ENCODE data around the gene HAUS2. TPM values are rescaled to one million over a fixed set of nuclear protein-coding genes. Genes with fewer than 3 reads are reported as not detected.
"Not testable (repeated sequence)": the region's sequence is repeated elsewhere in the genome, so short reads cannot be mapped to it uniquely, and the experiment has no call there.

HAUS2 gene
- total RNA-seq, 4 donors from 2014 or later, result 20.6 to 32.3 (median 25.2) TPM

DNA sequence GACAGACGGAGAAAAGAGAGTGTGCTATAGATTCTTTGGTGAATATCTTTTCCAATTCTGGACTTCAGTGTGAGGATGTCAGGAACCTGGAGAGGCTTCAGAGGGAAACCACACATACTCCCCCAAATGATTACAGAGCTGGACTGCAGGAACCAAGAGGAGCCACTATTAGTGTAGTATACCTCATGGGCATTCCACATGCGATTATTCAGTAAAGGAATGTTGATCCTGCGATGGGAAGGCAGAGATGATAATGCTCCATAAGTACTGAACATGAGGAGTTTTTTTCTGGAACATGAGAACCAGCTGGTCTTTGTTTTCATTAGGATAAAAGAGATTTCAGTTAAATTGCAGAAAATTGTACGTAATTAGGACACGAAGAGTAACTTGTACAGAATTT, 45.5 kb downstream of the HAUS2 start:
- peaks cover 0 to 6% of the 10 kb centered on the region in 2 donors for H3K4me1 ChIP-seq
- no peak for DNase-seq

GRCh38 chr15:42595626-42596240, 47.1 kb downstream of the HAUS2 start:
- TF ChIP-seq POLR2A (IDR thresholded peaks at IDR 0.05) (no peak), CTCF (IDR thresholded peaks at IDR 0.05) (no peak)
- Histone ChIP-seq H3K4me3 (replicated peaks in 1 of 3) (no peak overlapping the region), H3K27me3 (no peaks in the 10 kb centered on the region), H3K9me3 (no peaks in the 10 kb centered on the region), H3K4me1 (peaks cover 0 to 6% of the 10 kb centered on the region in 2 donors), H3K27ac (no peak overlapping the region), H3K36me3 (no peaks in the 10 kb centered on the region)
- intact Hi-C loops (cut with DNase I), result no loop called here
- no peak for DNase-seq
- WGBS, 2 donors, result 69 to 70% methylated on average over 4 of the region's 4 CpGs

More for the DNA sequence above, 45.5 kb downstream of the HAUS2 start:
- Histone ChIP-seq H3K9me3 (no peaks in the 10 kb centered on the region), H3K27me3 (no peaks in the 10 kb centered on the region), H3K4me3 (replicated peaks in 1 of 3) (no peak overlapping the region), H3K27ac (no peak overlapping the region), H3K36me3 (no peaks in the 10 kb centered on the region)
- intact Hi-C loops (cut with DNase I), result no loop called here
- WGBS, 2 donors, result 72 to 79% methylated on average over 5 of the region's 5 CpGs
- TF ChIP-seq POLR2A (IDR thresholded peaks at IDR 0.05) (no peak), CTCF (IDR thresholded peaks at IDR 0.05) (no peak)

DNA sequence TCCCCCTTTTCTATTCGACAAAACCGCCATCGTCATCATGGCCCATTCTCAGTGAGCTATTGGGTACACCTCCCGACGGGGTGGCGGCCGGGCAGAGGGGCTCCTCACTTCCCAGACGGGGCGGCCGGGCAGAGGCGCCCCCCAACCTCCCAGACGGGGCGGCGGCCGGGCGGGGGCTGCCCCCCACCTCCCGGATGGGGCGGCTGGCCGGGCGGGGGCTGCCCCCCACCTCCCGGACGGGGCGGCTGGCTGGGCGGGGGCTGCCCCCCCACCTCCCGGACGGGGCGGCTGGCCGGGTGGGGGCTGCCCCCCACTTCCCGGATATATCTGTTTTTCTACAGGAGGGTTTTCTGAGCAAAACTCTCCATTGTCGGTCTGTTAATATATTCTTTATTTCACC, 52.7 kb downstream of the HAUS2 start:
- H3K27ac ChIP-seq; DNase-seq; H3K4me3 ChIP-seq (replicated peaks in 1 of 3); H3K27me3 ChIP-seq; intact Hi-C loops (cut with DNase I); H3K9me3 ChIP-seq; H3K36me3 ChIP-seq: not testable (repeated sequence)
- H3K4me1 ChIP-seq, result peaks cover 0 to 26% of the 10 kb centered on the region in 2 donors
- WGBS, 2 donors, result 93 to 96% methylated on average over 17 to 25 of the region's 30 CpGs

DNA sequence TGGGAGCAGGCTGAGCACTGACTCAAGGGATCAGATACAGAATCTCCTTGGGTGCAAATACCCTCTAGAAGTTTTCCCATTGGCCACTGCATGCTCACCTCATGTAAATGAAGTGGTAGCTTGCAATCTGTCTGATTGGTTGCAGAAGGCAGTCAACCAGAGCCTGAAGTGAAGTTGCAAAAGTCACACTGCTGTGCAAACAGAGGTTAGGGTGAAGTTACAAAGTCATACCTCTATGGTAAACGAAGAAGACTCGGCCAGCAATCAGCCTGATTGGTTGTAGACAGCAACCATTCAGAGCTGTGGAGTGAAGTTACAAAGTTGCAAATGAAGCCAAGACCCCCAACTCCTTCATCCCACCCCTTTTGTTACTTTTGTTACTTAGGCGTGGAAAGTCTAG, 53.9 kb downstream of the HAUS2 start:
- Histone ChIP-seq H3K4me3 (replicated peaks in 1 of 3) (no peak overlapping the region), H3K4me1 (peaks cover 0 to 26% of the 10 kb centered on the region in 2 donors), H3K9me3 (no peaks in the 10 kb centered on the region), H3K36me3 (no peaks in the 10 kb centered on the region), H3K27ac (no peak overlapping the region), H3K27me3 (no peaks in the 10 kb centered on the region)
- TF ChIP-seq POLR2A (IDR thresholded peaks at IDR 0.05) (no peak), CTCF (IDR thresholded peaks at IDR 0.05) (no peak)
- intact Hi-C loops (cut with DNase I), result no loop called here
- WGBS, 2 donors, result 65 to 80% methylated on average over 3 of the region's 3 CpGs
- no peak for DNase-seq

- Histone ChIP-seq H3K9me3 (no peaks in the 10 kb centered on the region), H3K4me3 (replicated peaks in 1 of 3) (no peak overlapping the region), H3K27me3 (no peaks in the 10 kb centered on the region), H3K4me1 (peaks cover 0 to 35% of the 10 kb centered on the region in 2 donors), H3K36me3 (no peaks in the 10 kb centered on the region), H3K27ac (no peak overlapping the region)
- no peak for DNase-seq
- TF ChIP-seq CTCF (IDR thresholded peaks at IDR 0.05) (no peak), POLR2A (IDR thresholded peaks at IDR 0.05) (no peak)
- intact Hi-C loops (cut with DNase I), result no loop called here
- 91 to 96% methylated on average over 2 of the region's 2 CpGs for WGBS, 2 donors
These were observed 55.3 kb downstream of the HAUS2 start for GRCh38 chr15:42603978-42604377.

All from thyroid gland (tissue), 4 donors.